A172 (cell line): ENCODE measurements around the gene HES6. TPM values are rescaled to one million over a fixed set of nuclear protein-coding genes. Genes with fewer than 3 reads are reported as not detected.

ENCODE experiments used
- DNase-seq: peaks from one replicate; pipeline ENCODE4 v3.0.0-alpha.2; 2015; ENCODE audit warnings: low spot score
- total RNA-seq: library from RNA; depleted of rRNA; stranded (reverse); fragments of >200 nt; shearing (Covaris generic); gene quantifications from 2 replicates; pipeline ENCODE4 v1.2.3, GENCODE V29; 2014; rRNA removed

HES6 gene
- total RNA-seq: 28.6 and 31.7 TPM in 2 replicates

- peak; percentile 70 for DNase-seq
These were observed at the start of gene HES6 for GRCh38 chr2:238239863-238240756. HES6 (minus strand) TSS chr2:238240038; CDS start chr2:238239905, 133 bp downstream.

- DNase-seq: no peak
These were observed 49.7 kb upstream of the HES6 start for GRCh38 chr2:238289574-238289973.

GRCh38 chr2:238288650-238289573 is 49.1 kb upstream of the HES6 start:
- DNase-seq: peak; percentile 93

- peak; percentile 49 for DNase-seq
These were observed 48.2 kb upstream of the HES6 start, which contains the start of gene PER2 for GRCh38 chr2:238287737-238288649. PER2 (minus strand) TSS chr2:238288610; CDS start chr2:238277936, 10,674 bp downstream.

GRCh38 chr2:238286987-238287736 is 47.3 kb upstream of the HES6 start:
- DNase-seq: no peak

GRCh38 chr2:238286551-238286950 is 46.7 kb upstream of the HES6 start:
- peak; percentile 19 for DNase-seq

GRCh38 chr2:238286095-238286494 is 46.3 kb upstream of the HES6 start:
- DNase-seq: no peak

GRCh38 chr2:238285653-238286082 is 45.8 kb upstream of the HES6 start:
- DNase-seq: no peak

GRCh38 chr2:238284802-238285515 is 45.1 kb upstream of the HES6 start:
- DNase-seq: no peak

- DNase-seq: no peak
These were observed 43.3 kb upstream of the HES6 start for GRCh38 chr2:238282861-238283738.

- DNase-seq: no peak
These were observed 42.1 kb upstream of the HES6 start for GRCh38 chr2:238281826-238282480.

GRCh38 chr2:238280083-238280825 is 40.4 kb upstream of the HES6 start:
- no peak for DNase-seq

GRCh38 chr2:238279324-238279682 is 39.5 kb upstream of the HES6 start:
- DNase-seq: no peak

- no peak for DNase-seq
These were observed 38.9 kb upstream of the HES6 start for GRCh38 chr2:238278626-238279323.

- DNase-seq: no peak
These were observed 37.9 kb upstream of the HES6 start for GRCh38 chr2:238277695-238278094.

- DNase-seq: no peak
These were observed 34.5 kb upstream of the HES6 start for GRCh38 chr2:238274152-238274865.
